HL-60 (cell line): ENCODE results near the gene APBB2.

Source experiments
- DNase-seq, 2 experiments: peaks; one replicate each; pipeline ENCODE4 v3.0.0-alpha.2; 2010 to 2020; ENCODE audit warnings: low read depth in 1 of 2, low spot score in 1 of 2
- H3K27ac ChIP-seq: fragments of 250-450 bp; sonication (Bioruptor Pico); replicated peaks from 2 replicates; pipeline ENCODE4 v1.5.1; 2020; ENCODE audit warnings: mild to moderate bottlenecking, moderate library complexity
- H3K27me3 ChIP-seq: fragments of 250-450 bp; sonication (Bioruptor Pico); 2 replicates; pipeline ENCODE4 v1.5.1; 2021; ENCODE audit warnings: mild to moderate bottlenecking, moderate library complexity; ENCODE audit not compliant: insufficient read depth, poor library complexity, severe bottlenecking
- H3K4me3 ChIP-seq: replicated peaks from 2 replicates; pipeline ENCODE4 v1.5.1; 2011; ENCODE audit warnings: mild to moderate bottlenecking, control low read depth, low read length; ENCODE audit not compliant: insufficient read depth
- GABPA ChIP-seq: IDR thresholded peaks from 2 replicates; pipeline ENCODE4 v1.6.1; 2012; ENCODE audit warnings: low read depth
- POLR2AphosphoS5 ChIP-seq: IDR thresholded peaks from 2 replicates; pipeline ENCODE4 v1.6.1; 2012; ENCODE audit warnings: low read depth
- SPI1 ChIP-seq: IDR thresholded peaks from 2 replicates; pipeline ENCODE4 v1.6.1; 2012; ENCODE audit warnings: low read depth, mild to moderate bottlenecking, borderline replicate concordance
- TF ChIP-seq, protein P1 (sequence below): IDR thresholded peaks from one replicate; pipeline ENCODE4 v1.5.1; 2011; ENCODE audit warnings: low read length, control low read depth, inconsistent platforms; ENCODE audit not compliant: insufficient read depth
- TF ChIP-seq, protein P2 (sequence below): IDR thresholded peaks from 2 replicates; pipeline ENCODE4 v1.6.1; 2012; ENCODE audit warnings: low read depth; ENCODE audit not compliant: insufficient replicate concordance

Gene APBB2

DNA sequence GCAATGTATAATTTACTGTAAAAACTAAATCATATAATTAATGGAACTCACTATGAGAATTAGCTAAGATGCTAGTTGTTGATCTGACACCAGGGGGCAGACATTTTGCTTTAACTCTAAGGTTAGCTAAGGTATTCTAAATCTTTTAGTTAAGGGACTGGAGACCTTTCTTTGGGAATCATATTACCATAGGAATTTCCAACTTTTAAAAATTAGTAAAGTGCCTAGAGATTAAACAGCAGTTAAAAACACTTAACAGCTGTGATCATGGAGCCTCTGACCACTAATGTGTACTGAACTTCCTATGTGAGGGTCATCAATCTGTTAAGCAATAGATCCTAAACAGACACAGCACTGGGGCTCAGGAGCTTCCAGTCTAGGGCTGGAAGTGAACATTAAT is 238.0 kb downstream of the APBB2 start:
- no peak for TF ChIP-seq SPI1
- TF ChIP-seq, protein P1, sequence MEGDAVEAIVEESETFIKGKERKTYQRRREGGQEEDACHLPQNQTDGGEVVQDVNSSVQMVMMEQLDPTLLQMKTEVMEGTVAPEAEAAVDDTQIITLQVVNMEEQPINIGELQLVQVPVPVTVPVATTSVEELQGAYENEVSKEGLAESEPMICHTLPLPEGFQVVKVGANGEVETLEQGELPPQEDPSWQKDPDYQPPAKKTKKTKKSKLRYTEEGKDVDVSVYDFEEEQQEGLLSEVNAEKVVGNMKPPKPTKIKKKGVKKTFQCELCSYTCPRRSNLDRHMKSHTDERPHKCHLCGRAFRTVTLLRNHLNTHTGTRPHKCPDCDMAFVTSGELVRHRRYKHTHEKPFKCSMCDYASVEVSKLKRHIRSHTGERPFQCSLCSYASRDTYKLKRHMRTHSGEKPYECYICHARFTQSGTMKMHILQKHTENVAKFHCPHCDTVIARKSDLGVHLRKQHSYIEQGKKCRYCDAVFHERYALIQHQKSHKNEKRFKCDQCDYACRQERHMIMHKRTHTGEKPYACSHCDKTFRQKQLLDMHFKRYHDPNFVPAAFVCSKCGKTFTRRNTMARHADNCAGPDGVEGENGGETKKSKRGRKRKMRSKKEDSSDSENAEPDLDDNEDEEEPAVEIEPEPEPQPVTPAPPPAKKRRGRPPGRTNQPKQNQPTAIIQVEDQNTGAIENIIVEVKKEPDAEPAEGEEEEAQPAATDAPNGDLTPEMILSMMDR = peak; percentile 41
- TF ChIP-seq, protein P2, sequence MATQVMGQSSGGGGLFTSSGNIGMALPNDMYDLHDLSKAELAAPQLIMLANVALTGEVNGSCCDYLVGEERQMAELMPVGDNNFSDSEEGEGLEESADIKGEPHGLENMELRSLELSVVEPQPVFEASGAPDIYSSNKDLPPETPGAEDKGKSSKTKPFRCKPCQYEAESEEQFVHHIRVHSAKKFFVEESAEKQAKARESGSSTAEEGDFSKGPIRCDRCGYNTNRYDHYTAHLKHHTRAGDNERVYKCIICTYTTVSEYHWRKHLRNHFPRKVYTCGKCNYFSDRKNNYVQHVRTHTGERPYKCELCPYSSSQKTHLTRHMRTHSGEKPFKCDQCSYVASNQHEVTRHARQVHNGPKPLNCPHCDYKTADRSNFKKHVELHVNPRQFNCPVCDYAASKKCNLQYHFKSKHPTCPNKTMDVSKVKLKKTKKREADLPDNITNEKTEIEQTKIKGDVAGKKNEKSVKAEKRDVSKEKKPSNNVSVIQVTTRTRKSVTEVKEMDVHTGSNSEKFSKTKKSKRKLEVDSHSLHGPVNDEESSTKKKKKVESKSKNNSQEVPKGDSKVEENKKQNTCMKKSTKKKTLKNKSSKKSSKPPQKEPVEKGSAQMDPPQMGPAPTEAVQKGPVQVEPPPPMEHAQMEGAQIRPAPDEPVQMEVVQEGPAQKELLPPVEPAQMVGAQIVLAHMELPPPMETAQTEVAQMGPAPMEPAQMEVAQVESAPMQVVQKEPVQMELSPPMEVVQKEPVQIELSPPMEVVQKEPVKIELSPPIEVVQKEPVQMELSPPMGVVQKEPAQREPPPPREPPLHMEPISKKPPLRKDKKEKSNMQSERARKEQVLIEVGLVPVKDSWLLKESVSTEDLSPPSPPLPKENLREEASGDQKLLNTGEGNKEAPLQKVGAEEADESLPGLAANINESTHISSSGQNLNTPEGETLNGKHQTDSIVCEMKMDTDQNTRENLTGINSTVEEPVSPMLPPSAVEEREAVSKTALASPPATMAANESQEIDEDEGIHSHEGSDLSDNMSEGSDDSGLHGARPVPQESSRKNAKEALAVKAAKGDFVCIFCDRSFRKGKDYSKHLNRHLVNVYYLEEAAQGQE = no peak
- no peak overlapping the region for H3K4me3 ChIP-seq
- H3K27ac ChIP-seq = no peak overlapping the region
- peak in 1 of 2 experiments; percentile 10 for DNase-seq
- H3K27me3 ChIP-seq = no peaks in the 10 kb centered on the region

DNA sequence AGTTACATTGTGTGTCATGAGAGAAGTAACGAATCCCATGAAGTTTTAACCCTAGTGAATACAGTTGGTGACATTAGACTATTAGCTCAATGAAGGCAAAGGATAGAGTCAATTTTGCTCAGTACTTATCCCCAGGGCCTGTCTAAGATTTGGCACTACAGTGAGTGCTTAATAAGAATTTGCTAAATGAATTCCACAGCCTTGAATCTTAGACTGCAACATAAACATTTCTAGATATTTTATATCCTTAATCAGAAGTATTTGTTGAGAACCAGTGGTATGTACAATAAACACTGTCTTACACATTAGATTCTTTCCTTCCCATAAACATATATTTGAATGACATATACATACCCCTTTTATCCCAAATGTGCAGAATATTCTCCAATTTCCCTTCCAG is 241.6 kb downstream of the APBB2 start:
- H3K27me3 ChIP-seq = peaks cover 3% of the 10 kb centered on the region
- H3K27ac ChIP-seq = no peak overlapping the region
- H3K4me3 ChIP-seq = no peak overlapping the region
- no peak for DNase-seq
- TF ChIP-seq, protein P1 = no peak
- no peak for TF ChIP-seq SPI1
- TF ChIP-seq GABPA = no peak
- TF ChIP-seq POLR2AphosphoS5 = no peak
- TF ChIP-seq, protein P2 = no peak

DNA sequence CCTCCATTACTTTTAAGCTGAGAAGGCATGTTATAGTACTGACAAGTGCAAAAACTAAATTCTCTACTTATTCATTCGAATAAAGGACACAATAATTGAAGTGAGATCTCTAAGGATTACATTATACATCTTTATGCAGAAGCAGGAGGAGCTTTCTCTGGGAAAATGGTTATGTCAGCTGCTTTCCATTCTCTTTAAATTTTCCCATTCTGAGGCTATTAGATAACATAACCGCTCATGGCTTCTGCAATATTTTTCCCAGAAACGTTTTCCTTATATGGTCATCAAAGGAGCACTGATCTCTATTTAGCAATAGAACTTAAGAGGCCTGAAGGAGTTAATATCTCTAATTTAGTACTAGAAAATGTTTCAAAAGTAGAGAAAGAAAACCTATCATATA is 243.0 kb downstream of the APBB2 start:
- DNase-seq = no peak
- Histone ChIP-seq H3K4me3 (no peak overlapping the region), H3K27me3 (peaks cover 3% of the 10 kb centered on the region), H3K27ac (no peak overlapping the region)
- TF ChIP-seq, protein P1 = no peak
- TF ChIP-seq, protein P2 = no peak
- no peak for TF ChIP-seq SPI1
- no peak for TF ChIP-seq GABPA
- TF ChIP-seq POLR2AphosphoS5 = no peak
